Mesenchymal stem cell (in vitro differentiated cells and primary cell): ENCODE results near the gene LMTK2.

Experiments used
- DNase-seq: peaks from one replicate; pipeline ENCODE4 v3.0.0-alpha.2; 2013
- H2AFZ ChIP-seq: one replicate; pipeline ENCODE4 v1.6.1; 2013; ENCODE audit warnings: low read depth, mild to moderate bottlenecking, control low read depth, inconsistent platforms, low read length, moderate library complexity
- H2AK5ac ChIP-seq: 2 replicates; pipeline ENCODE4 v1.6.1; 2013; ENCODE audit warnings: low read length, moderate library complexity, mild to moderate bottlenecking, inconsistent platforms; ENCODE audit not compliant: severe bottlenecking
- H2BK120ac ChIP-seq: one replicate; pipeline ENCODE4 v1.6.1; 2013; ENCODE audit warnings: low read depth, mild to moderate bottlenecking, inconsistent platforms, low read length, moderate library complexity
- H2BK12ac ChIP-seq, 2 experiments: one replicate each; pipeline ENCODE4 v1.6.1; 2013; ENCODE audit warnings: inconsistent platforms in 2 of 2, low read length in 2 of 2, mild to moderate bottlenecking in 2 of 2, moderate library complexity in 2 of 2, control low read depth in 1 of 2
- H2BK15ac ChIP-seq: one replicate; pipeline ENCODE4 v1.6.1; 2013; ENCODE audit warnings: mild to moderate bottlenecking, low read depth, inconsistent platforms; ENCODE audit not compliant: poor library complexity, severe bottlenecking
- H2BK5ac ChIP-seq: 2 replicates; pipeline ENCODE4 v1.6.1; 2013; ENCODE audit warnings: low read depth, mild to moderate bottlenecking, low read length, control low read depth, inconsistent platforms; ENCODE audit not compliant: poor library complexity, severe bottlenecking
- H3K14ac ChIP-seq, 2 experiments: one replicate each; pipeline ENCODE4 v1.6.1; 2013; ENCODE audit warnings: inconsistent platforms in 2 of 2, low read length in 2 of 2, control low read depth in 1 of 2, mild to moderate bottlenecking in 1 of 2, moderate library complexity in 1 of 2
- H3K18ac ChIP-seq, 2 experiments: one replicate each; pipeline ENCODE4 v1.6.1; 2013; ENCODE audit warnings: inconsistent platforms in 2 of 2, low read length in 2 of 2, control low read depth in 1 of 2, low read depth in 1 of 2, mild to moderate bottlenecking in 1 of 2
- H3K23ac ChIP-seq, 2 experiments: one replicate each; pipeline ENCODE4 v1.6.1; 2013; ENCODE audit warnings: inconsistent platforms in 2 of 2, low read length in 2 of 2, mild to moderate bottlenecking in 2 of 2, moderate library complexity in 2 of 2, control low read depth in 1 of 2
- H3K27ac ChIP-seq: 2 replicates; pipeline ENCODE4 v1.5.1; 2013; ENCODE audit warnings: mild to moderate bottlenecking, moderate library complexity, low read length, control low read depth, inconsistent platforms; ENCODE audit not compliant: poor library complexity, severe bottlenecking
- H3K27me3 ChIP-seq, 2 experiments: 2 replicates each; pipeline versions ENCODE4 v1.6.1 to v1.7.0; 2013; ENCODE audit warnings: low read length in 2 of 2, mild to moderate bottlenecking in 2 of 2, moderate library complexity in 2 of 2, control low read depth in 1 of 2, inconsistent platforms in 1 of 2; ENCODE audit not compliant: control insufficient read depth in 1 of 2, insufficient read depth in 1 of 2
- H3K36me3 ChIP-seq, 2 experiments: 2 replicates each; pipeline versions ENCODE4 v1.6.1 to v1.7.0; 2013; ENCODE audit warnings: low read length in 2 of 2, control low read depth in 1 of 2, inconsistent platforms in 1 of 2, low read depth in 1 of 2, mild to moderate bottlenecking in 1 of 2; ENCODE audit not compliant: insufficient read depth in 2 of 2, control insufficient read depth in 1 of 2
- H3K4ac ChIP-seq, 2 experiments: one replicate each; pipeline ENCODE4 v1.6.1; 2013; ENCODE audit warnings: inconsistent platforms in 2 of 2, low read length in 2 of 2, mild to moderate bottlenecking in 2 of 2, moderate library complexity in 2 of 2, control low read depth in 1 of 2, low read depth in 1 of 2
- H3K4me1 ChIP-seq: 2 replicates; pipeline ENCODE4 v1.6.1; 2013; ENCODE audit warnings: low read depth, low read length, control low read depth; ENCODE audit not compliant: control insufficient read depth, insufficient read depth
- H3K4me2 ChIP-seq: 2 replicates; pipeline ENCODE4 v1.6.1; 2013; ENCODE audit warnings: low read length, mild to moderate bottlenecking, inconsistent platforms; ENCODE audit not compliant: poor library complexity, severe bottlenecking
- H3K4me3 ChIP-seq, 2 experiments: 2 replicates each; pipeline versions ENCODE4 v1.5.1 to v1.7.0; 2013; ENCODE audit warnings: low read length in 2 of 2, mild to moderate bottlenecking in 2 of 2, control low read depth in 1 of 2, low read depth in 1 of 2; ENCODE audit not compliant: insufficient read depth in 1 of 2
- H3K79me1 ChIP-seq: replicated peaks from 2 replicates; pipeline ENCODE4 v1.6.1; 2013; ENCODE audit warnings: mild to moderate bottlenecking, control low read depth, low read length, inconsistent platforms; ENCODE audit not compliant: poor library complexity, severe bottlenecking
- H3K9ac ChIP-seq: 2 replicates; pipeline ENCODE4 v1.7.0; 2013; ENCODE audit warnings: mild to moderate bottlenecking, low read length, moderate library complexity
- H3K9me3 ChIP-seq: 2 replicates; pipeline ENCODE4 v1.7.0; 2013; ENCODE audit warnings: mild to moderate bottlenecking, low read length; ENCODE audit not compliant: control insufficient read depth
- H4K8ac ChIP-seq: one replicate; pipeline ENCODE4 v1.6.1; 2013; ENCODE audit warnings: inconsistent platforms, mild to moderate bottlenecking, low read length, moderate library complexity
- H4K91ac ChIP-seq: one replicate; pipeline ENCODE4 v1.6.1; 2013; ENCODE audit warnings: mild to moderate bottlenecking, low read length, inconsistent platforms
- WGBS: methylation state at CpG from one replicate; pipeline ENCODE4 v1.1.7; 2013; ENCODE audit warnings: mixed read lengths; 5-methylcytosine and 5-hydroxymethylcytosine counted together

Gene LMTK2

GRCh38 chr7:98231493-98232262 is 125.0 kb downstream of the LMTK2 start:
- no peak overlapping the region for H4K91ac ChIP-seq
- no peak overlapping the region for H3K27ac ChIP-seq
- no peak overlapping the region for H2AFZ ChIP-seq
- peaks cover 7 to 71% of the 10 kb centered on the region in 2 experiments for H3K36me3 ChIP-seq
- no peak overlapping the region for H3K14ac ChIP-seq
- H2BK5ac ChIP-seq, result no peak overlapping the region
- no peak overlapping the region for H3K9ac ChIP-seq
- H3K23ac ChIP-seq, result peak overlapping the region in 1 of 2 experiments; percentile 49
- H3K27me3 ChIP-seq, result no peaks in the 10 kb centered on the region
- H2BK15ac ChIP-seq, result no peak overlapping the region
- H3K4me2 ChIP-seq, result no peak overlapping the region
- WGBS, result 94% methylated on average over 24 of the region's 25 CpGs
- no peaks in the 10 kb centered on the region for H3K9me3 ChIP-seq
- peaks cover 3% of the 10 kb centered on the region for H3K4me1 ChIP-seq
- no peak overlapping the region for H2BK120ac ChIP-seq
- no peak overlapping the region for H3K4me3 ChIP-seq
- H2BK12ac ChIP-seq, result no peak overlapping the region
- H2AK5ac ChIP-seq, result no peak overlapping the region
- H4K8ac ChIP-seq, result no peak overlapping the region
- no peak overlapping the region for H3K4ac ChIP-seq
- DNase-seq, result no peak
- H3K18ac ChIP-seq, result no peak overlapping the region
- no peaks in the 10 kb centered on the region for H3K79me1 ChIP-seq

- Histone ChIP-seq H3K27ac (no peak overlapping the region), H3K27me3 (no peaks in the 10 kb centered on the region), H3K14ac (no peak overlapping the region), H2BK5ac (no peak overlapping the region), H2BK120ac (no peak overlapping the region), H3K9ac (no peak overlapping the region), H2AK5ac (no peak overlapping the region), H3K9me3 (no peaks in the 10 kb centered on the region), H3K4me1 (peaks cover 3% of the 10 kb centered on the region), H3K4ac (no peak overlapping the region), H3K79me1 (no peaks in the 10 kb centered on the region), H2BK15ac (no peak overlapping the region), H3K36me3 (peaks cover 7 to 77% of the 10 kb centered on the region in 2 experiments), H2BK12ac (no peak overlapping the region), H4K8ac (no peak overlapping the region), H4K91ac (no peak overlapping the region), H3K4me3 (no peak overlapping the region), H3K23ac (peak overlapping the region in 1 of 2 experiments; percentile 49), H3K18ac (no peak overlapping the region), H3K4me2 (no peak overlapping the region), H2AFZ (no peak overlapping the region)
- DNase-seq, result no peak
- 90% methylated on average over 8 of the region's 8 CpGs for WGBS
Measured at GRCh38 chr7:98232263-98232585, 125.6 kb downstream of the LMTK2 start.

GRCh38 chr7:98232799-98233198 is 126.1 kb downstream of the LMTK2 start:
- Histone ChIP-seq H2BK5ac (no peak overlapping the region), H3K79me1 (no peaks in the 10 kb centered on the region), H3K9me3 (no peaks in the 10 kb centered on the region), H3K14ac (no peak overlapping the region), H3K27me3 (no peaks in the 10 kb centered on the region), H3K9ac (no peak overlapping the region), H3K4me2 (no peak overlapping the region), H3K18ac (no peak overlapping the region), H3K4me3 (no peak overlapping the region), H3K27ac (no peak overlapping the region), H4K8ac (no peak overlapping the region), H2AK5ac (no peak overlapping the region), H4K91ac (no peak overlapping the region), H3K4me1 (peaks cover 3% of the 10 kb centered on the region), H2BK12ac (no peak overlapping the region), H3K23ac (no peak overlapping the region), H2BK15ac (no peak overlapping the region), H2AFZ (no peak overlapping the region), H3K36me3 (peaks cover 6 to 80% of the 10 kb centered on the region in 2 experiments), H3K4ac (no peak overlapping the region), H2BK120ac (no peak overlapping the region)
- DNase-seq, result no peak
- WGBS, result 93% methylated on average over 16 of the region's 16 CpGs

- no peak overlapping the region for H2BK15ac ChIP-seq
- no peak overlapping the region for H2BK5ac ChIP-seq
Measured at GRCh38 chr7:98233219-98234070, 126.8 kb downstream of the LMTK2 start.

More at GRCh38 chr7:98233219-98234070, 126.8 kb downstream of the LMTK2 start:
- Histone ChIP-seq H3K4ac (no peak overlapping the region), H3K4me3 (no peak overlapping the region), H3K4me2 (no peak overlapping the region), H3K79me1 (no peaks in the 10 kb centered on the region), H3K14ac (no peak overlapping the region), H3K36me3 (peaks cover 10 to 79% of the 10 kb centered on the region in 2 experiments), H3K18ac (no peak overlapping the region), H3K4me1 (peaks cover 3% of the 10 kb centered on the region), H2AFZ (no peak overlapping the region), H2BK120ac (no peak overlapping the region), H3K9ac (no peak overlapping the region), H3K27ac (no peak overlapping the region), H2BK12ac (no peak overlapping the region), H3K23ac (no peak overlapping the region), H4K91ac (peak overlapping the region; percentile 67), H3K27me3 (no peaks in the 10 kb centered on the region), H3K9me3 (no peaks in the 10 kb centered on the region), H4K8ac (no peak overlapping the region), H2AK5ac (no peak overlapping the region)
- 91% methylated on average over 32 of the region's 32 CpGs for WGBS
- no peak for DNase-seq
